Occipital lobe (tissue), 2 donors: ENCODE results near the gene CES5A. TPM values are rescaled to one million over a fixed set of nuclear protein-coding genes. Genes with fewer than 3 reads are reported as not detected.
"Not testable (repeated sequence)": the region's sequence is repeated elsewhere in the genome, so short reads cannot be mapped to it uniquely, and the experiment has no call there.

Experiments
- DNase-seq: peaks from one replicate; lab custom pipeline; 2025; lab: John Stamatoyannopoulos, UW
- total RNA-seq: library from RNA; depleted of rRNA; stranded (reverse); fragments of >200 nt; gene quantifications from one replicate; pipeline ENCODE4 v1.2.3, GENCODE V29; 2014

The CES5A gene
- total RNA-seq, 1 donor from 2014 or later: 0.16 TPM

- DNase-seq: no peak
These were observed 44.4 kb downstream of the CES5A start for GRCh38 chr16:55830658-55831294.

DNA sequence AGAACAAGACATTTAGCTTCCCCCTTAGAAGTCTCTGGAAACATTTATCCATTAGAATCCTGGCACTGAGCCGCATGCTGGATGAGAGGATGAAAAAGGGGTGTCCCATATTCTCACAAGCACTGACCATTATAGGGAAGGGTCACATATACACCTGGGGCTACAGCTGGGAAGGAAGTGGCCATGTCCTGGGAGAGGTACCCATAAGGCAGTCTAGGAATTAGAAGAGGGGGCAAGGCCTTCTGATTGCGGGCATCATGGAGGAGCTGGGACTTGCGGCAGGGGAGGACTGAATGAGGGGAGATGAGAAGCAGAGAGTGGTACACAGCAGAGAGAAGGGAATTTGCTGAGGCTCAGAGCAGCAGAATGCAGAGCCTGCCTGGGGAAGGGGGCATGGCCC lies 45.9 kb downstream of the CES5A start:
- DNase-seq: not testable (repeated sequence)

DNA sequence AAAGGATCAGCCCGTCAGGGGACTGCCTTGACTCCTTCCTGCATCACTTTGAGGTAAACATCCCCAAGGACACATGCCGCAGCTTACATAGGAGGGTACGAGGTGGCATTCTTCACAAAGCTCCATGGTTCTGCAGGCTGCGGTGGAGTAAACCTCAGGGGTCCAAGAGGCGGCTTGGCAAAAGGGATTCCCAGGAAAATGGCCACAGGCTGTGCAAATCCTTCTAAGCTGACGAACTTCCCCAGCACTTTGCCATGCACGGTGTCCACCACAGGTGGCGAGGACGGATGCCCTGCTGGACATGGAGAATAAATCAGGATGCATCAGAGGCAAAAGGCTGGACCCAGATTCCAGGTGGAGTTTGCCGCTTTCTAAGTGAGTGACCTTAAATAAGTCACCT lies 46.5 kb downstream of the CES5A start:
- no peak for DNase-seq

- DNase-seq: no peak
These were observed 50.0 kb downstream of the CES5A start for GRCh38 chr16:55825115-55825728.

DNA sequence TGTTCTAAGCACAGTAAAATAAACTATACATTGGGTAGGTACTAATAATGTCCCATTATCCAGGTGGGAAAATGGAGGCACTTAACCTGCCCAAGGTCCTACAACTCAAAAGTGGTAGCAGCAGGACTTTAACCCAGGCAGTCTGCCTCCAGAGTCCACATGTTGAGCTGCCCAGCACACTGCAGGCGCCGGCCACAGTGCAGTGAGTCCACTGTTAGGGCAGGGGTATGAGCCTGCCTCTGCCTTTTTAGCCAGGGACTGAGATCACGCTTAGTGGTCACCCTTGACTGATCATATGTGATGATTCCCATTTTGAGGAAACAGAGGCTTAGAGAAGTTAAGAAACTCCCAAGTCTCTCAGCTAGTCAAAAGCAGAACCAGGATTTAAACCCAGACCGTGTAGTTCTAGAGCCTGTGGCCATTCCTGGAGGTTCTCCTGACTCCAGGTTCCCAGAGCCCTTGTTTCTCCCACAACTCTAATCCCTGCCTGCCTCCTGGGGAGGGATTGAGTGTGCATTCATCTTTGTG lies 50.6 kb downstream of the CES5A start:
- DNase-seq: no peak

DNA sequence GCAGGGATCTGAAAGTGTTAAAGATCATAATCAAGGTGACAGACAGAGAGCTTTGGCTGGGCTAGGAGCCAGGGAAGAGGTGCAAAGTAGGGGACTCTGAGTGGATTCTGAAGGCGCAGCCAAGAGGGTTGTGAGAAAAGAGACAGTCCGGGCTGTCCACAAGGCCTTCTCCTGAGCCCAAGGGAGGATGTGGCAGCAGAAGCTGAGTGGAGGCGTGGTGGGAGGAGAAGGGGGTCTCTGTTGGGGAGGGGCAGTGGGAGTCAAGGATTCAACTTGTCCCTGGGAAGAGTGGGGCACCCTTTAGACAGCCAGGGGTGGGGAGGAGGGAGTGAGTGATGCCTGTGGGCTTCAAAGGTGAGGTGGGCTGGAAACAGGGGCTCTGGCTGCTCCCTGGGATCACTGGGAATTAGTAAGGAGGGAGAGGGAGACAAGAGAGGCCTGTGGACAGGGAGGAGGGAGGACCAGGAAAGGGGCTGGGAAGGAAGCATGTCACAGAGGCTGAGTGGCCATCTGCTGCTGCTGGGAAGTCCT lies 52.8 kb downstream of the CES5A start:
- no peak for DNase-seq

GRCh38 chr16:55821210-55821609 lies 54.0 kb downstream of the CES5A start:
- DNase-seq: no peak

GRCh38 chr16:55820615-55821014 lies 54.6 kb downstream of the CES5A start:
- no peak for DNase-seq

DNA sequence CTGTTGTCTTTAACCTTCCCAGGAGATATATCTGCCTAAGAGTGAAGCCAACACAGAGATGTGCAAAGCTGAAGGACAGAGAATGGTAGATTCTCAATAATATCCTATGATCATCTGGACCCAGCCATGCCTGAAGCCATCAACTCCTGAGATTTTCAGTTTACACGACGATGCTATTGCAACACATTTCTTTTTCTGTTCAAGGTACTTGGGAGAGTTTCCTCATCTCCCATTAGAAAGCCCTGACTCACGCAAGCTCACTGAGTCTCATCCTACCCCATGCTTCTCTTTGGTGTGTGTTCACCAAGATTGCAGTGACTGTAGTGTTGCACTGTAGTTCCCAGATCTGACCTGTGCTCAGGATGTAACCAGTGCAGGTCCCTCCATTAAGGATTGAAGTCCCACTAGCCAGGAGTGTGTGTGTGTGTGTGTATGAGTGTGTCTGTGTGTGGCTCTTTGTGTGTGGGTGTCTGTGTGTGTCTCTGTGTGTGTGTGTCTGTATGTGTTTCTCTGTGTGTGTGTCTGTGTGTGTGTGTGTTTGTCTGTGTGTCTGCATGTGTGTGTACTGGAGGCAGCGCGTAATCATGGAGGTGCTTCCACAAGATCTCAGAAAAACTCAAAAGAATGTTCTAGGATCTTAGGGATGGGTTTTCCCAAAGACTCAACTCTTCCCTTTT lies 57.8 kb downstream of the CES5A start:
- DNase-seq: no peak

- DNase-seq: not testable (repeated sequence)
These were observed 59.0 kb downstream of the CES5A start for GRCh38 chr16:55816222-55816621.

- DNase-seq: no peak
These were observed 59.9 kb downstream of the CES5A start for GRCh38 chr16:55815320-55815719.

GRCh38 chr16:55814174-55814573 lies 61.0 kb downstream of the CES5A start:
- not testable (repeated sequence) for DNase-seq

GRCh38 chr16:55813730-55814129 lies 61.4 kb downstream of the CES5A start:
- not testable (repeated sequence) for DNase-seq

DNA sequence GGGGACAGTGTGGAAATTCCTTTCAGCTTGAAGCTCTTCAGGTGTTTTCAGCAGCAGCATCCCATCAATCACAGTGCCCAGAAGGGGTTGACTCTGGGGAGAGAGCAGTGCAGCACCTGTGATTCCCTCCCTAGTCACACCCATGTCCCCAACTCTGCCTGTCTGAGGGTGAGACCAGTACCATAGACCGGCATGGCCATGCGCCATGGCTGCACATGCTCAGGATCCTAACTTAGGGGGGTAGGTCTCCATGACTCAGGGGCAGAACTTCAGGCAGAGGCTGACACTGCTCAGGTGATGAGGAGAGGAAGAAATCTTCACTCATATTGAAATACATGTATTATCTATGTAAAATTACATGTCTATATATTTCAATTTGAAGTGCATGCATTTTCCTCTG lies 62.2 kb downstream of the CES5A start:
- DNase-seq: no peak

DNA sequence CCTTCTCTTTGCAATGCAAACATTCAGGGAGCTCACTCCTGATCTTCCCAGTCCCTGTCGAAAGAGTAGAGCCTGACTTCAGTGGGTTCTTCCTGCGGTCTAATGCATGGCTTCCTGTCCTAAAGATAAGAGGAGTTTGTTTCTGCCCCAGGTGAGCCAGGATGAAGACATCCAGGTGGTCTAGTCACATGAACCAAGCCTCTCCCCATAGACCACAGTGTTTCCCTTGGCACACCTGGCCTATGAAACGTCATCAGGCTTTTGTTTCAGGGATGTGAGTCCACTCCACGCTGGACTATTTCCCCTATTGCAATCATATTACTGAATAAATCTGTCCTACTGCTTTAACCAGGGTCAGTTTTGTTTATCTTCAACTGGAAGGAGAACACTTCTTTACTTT lies 63.4 kb downstream of the CES5A start:
- DNase-seq: no peak

GRCh38 chr16:55810451-55810961 lies 64.7 kb downstream of the CES5A start:
- no peak for DNase-seq

DNA sequence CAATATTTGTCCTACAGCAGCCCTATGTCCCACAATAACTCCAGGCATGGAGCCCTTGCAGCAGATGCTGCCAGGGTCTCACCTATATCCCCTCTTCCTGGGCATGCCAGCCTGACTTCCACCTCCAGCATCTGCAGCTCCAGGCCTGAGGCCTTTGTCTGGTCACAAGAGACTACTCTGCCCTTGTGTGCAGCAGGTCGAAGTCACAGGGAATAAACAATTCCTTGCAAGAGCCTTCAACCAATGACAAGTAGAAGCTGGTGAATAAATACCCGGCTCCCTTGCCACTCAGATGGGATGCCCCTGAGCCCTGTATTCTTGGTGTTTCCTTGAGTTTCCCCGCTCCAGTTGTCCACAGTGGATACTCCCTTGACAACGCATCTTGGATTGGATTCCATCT lies 65.3 kb downstream of the CES5A start:
- no peak for DNase-seq

DNA sequence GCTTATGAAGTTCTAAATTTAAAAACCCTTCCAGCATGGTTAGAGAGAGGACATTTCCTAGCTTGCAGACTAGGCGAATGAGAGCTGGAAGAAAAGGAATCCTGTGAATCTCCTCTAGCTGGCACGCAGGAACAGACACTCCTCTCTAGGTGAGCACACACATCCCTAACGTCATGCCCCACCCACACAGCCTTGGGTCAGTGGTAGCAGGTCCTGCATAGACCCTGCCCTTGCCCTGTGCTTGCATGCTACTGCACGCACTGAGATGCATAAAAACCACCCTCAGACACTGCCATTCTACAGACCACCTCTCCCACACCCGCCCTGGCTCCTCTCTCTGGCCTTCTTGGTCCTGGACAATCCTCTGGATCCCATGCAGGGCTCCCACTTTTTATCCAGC lies 65.8 kb downstream of the CES5A start:
- no peak for DNase-seq

GRCh38 chr16:55808286-55808685 lies 66.9 kb downstream of the CES5A start:
- DNase-seq: not testable (repeated sequence)

GRCh38 chr16:55805104-55805503 lies 70.1 kb downstream of the CES5A start:
- DNase-seq: not testable (repeated sequence)

GRCh38 chr16:55803681-55804080 lies 71.5 kb downstream of the CES5A start:
- not testable (repeated sequence) for DNase-seq
